Measurements from ENCODE around the gene POLR1H. TPM values are rescaled to one million over a fixed set of nuclear protein-coding genes. Genes with fewer than 3 reads are reported as not detected.
A peak's percentile ranks its signal among the peaks of the same experiment; 100 is the strongest.
"Not testable (repeated sequence)": the region's sequence is repeated elsewhere in the genome, so short reads cannot be mapped to it uniquely, and the experiment has no call there.

The POLR1H gene
- total RNA-seq, 1 donor from 2014 or later = 22.4 TPM

- H3K27me3 ChIP-seq (ENCODE audit: low read depth) = no peaks in the 10 kb centered on the region
- DNase-seq (no peak), ATAC-seq (no peak)
- no peak overlapping the region for H3K27ac ChIP-seq
- TF ChIP-seq CTCF (IDR thresholded peaks at IDR 0.05) = no peak
- no peak overlapping the region for H3K4me3 ChIP-seq
- H3K4me1 ChIP-seq = no peaks in the 10 kb centered on the region
- H3K9me3 ChIP-seq = no peaks in the 10 kb centered on the region
- intact Hi-C loops (cut with DNase I) = no loop called here
- H3K36me3 ChIP-seq = no peaks in the 10 kb centered on the region
Observed at GRCh38 chr6:30025186-30025585, 35.9 kb upstream of the POLR1H start.

GRCh38 chr6:30029588-30029987 lies 31.5 kb upstream of the POLR1H start:
- intact Hi-C loops (cut with DNase I) = no loop called here
- ATAC-seq = no peak
- no peaks in the 10 kb centered on the region for H3K27me3 ChIP-seq (ENCODE audit: low read depth)
- no peaks in the 10 kb centered on the region for H3K9me3 ChIP-seq
- TF ChIP-seq CTCF (IDR thresholded peaks at IDR 0.05) = no peak
- DNase-seq = no peak
- H3K4me3 ChIP-seq = no peak overlapping the region
- no peaks in the 10 kb centered on the region for H3K36me3 ChIP-seq
- no peak overlapping the region for H3K27ac ChIP-seq
- H3K4me1 ChIP-seq = no peaks in the 10 kb centered on the region

GRCh38 chr6:30031381-30031780 lies 29.7 kb upstream of the POLR1H start:
- DNase-seq (no peak), ATAC-seq (no peak)
- intact Hi-C loops (cut with DNase I) = no loop called here
- H3K27me3 ChIP-seq (ENCODE audit: low read depth) = no peaks in the 10 kb centered on the region
- H3K36me3 ChIP-seq = no peaks in the 10 kb centered on the region
- H3K9me3 ChIP-seq = no peaks in the 10 kb centered on the region
- H3K27ac ChIP-seq = no peak overlapping the region
- H3K4me3 ChIP-seq = no peak overlapping the region
- no peak for TF ChIP-seq CTCF (IDR thresholded peaks at IDR 0.05)
- no peaks in the 10 kb centered on the region for H3K4me1 ChIP-seq

- H3K9me3 ChIP-seq; H3K27me3 ChIP-seq (ENCODE audit: low read depth); intact Hi-C loops (cut with DNase I); H3K4me1 ChIP-seq; DNase-seq; H3K27ac ChIP-seq; H3K4me3 ChIP-seq; H3K36me3 ChIP-seq: not testable (repeated sequence)
- peak; percentile 68 to 71 for ATAC-seq
Observed at GRCh38 chr6:30033440-30033839, 27.6 kb upstream of the POLR1H start.

GRCh38 chr6:30035784-30036183 lies 25.3 kb upstream of the POLR1H start:
- intact Hi-C loops (cut with DNase I) = no loop called here
- no peak overlapping the region for H3K27ac ChIP-seq
- TF ChIP-seq CTCF (IDR thresholded peaks at IDR 0.05) = no peak
- DNase-seq = no peak
- no peaks in the 10 kb centered on the region for H3K36me3 ChIP-seq
- H3K9me3 ChIP-seq = no peaks in the 10 kb centered on the region
- H3K4me3 ChIP-seq = no peak overlapping the region
- H3K27me3 ChIP-seq (ENCODE audit: low read depth) = no peaks in the 10 kb centered on the region
- ATAC-seq = no peak
- H3K4me1 ChIP-seq = no peaks in the 10 kb centered on the region

- no peaks in the 10 kb centered on the region for H3K27me3 ChIP-seq (ENCODE audit: low read depth)
- ATAC-seq (peak in 1 of 2 donors; percentile 39), DNase-seq (no peak)
- H3K4me1 ChIP-seq = no peaks in the 10 kb centered on the region
- peak; percentile 41 for TF ChIP-seq CTCF (IDR thresholded peaks at IDR 0.05)
- intact Hi-C loops (cut with DNase I) = no loop called here
- no peak overlapping the region for H3K4me3 ChIP-seq
- no peak overlapping the region for H3K27ac ChIP-seq
- H3K36me3 ChIP-seq = no peaks in the 10 kb centered on the region
- H3K9me3 ChIP-seq = no peaks in the 10 kb centered on the region
Observed at GRCh38 chr6:30037182-30037788, 23.8 kb upstream of the POLR1H start.
